Measurements from ENCODE around the gene TMPRSS11E.

The TMPRSS11E gene

DNA sequence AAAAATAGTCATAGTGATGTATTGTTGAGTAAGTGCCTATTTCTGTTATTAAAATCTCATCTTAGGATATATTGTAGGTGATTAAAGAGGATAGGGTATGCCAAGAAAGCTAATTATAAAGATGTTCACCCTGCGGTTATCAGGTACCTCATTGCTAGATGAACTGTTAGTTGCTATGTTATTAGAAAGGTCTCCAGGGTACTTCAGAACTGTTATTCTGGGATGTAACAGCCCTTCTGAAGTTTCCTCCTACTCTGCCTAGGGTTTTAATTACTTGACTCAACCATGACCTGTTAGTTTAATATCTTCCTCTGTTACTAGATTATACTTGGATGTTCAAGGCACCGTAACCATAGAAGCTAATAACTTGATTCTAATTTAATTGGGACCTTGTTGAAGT lies 15.4 kb downstream of the TMPRSS11E start:
- H3K4me1 ChIP-seq (ENCODE audit: control insufficient read depth, insufficient read depth, low read length, poor library complexity, severe bottlenecking), result no peaks in the 10 kb centered on the region

DNA sequence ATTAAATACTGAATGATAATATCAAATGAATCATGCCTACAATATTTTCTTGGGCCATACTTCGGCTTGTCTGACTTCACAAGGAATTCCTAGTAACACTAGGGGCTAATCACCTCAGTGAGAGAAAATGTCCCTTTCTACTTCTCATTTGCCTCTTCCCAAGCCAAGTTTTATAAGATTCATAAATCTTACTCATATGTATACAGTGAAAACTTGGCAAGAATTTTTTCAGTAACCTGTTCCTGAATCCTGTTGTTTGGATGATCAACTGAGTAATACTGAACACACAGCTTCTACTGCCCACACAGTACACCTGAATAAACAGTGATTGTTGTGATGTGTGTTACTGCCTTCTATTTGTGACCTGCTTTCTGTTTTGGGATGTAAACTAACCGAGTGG lies 16.5 kb downstream of the TMPRSS11E start:
- H3K9me3 ChIP-seq (ENCODE audit: control insufficient read depth, low read length), result no peaks in the 10 kb centered on the region
- H3K4me3 ChIP-seq (ENCODE audit: extremely low read depth, insufficient read depth, low read length, poor library complexity, severe bottlenecking), result no peak overlapping the region
- H3K36me3 ChIP-seq (ENCODE audit: control insufficient read depth, insufficient read depth, low read length), result no peaks in the 10 kb centered on the region
- no peaks in the 10 kb centered on the region for H3K4me1 ChIP-seq (ENCODE audit: control insufficient read depth, insufficient read depth, low read length, poor library complexity, severe bottlenecking)
- H3K27ac ChIP-seq (ENCODE audit: low read depth, low read length, severe bottlenecking), result no peak overlapping the region
- 83% methylated on average over 1 of the region's 2 CpGs; no CpG with 5 or more reads in 1 of the 2 experiments for WGBS, 2 experiments (ENCODE audit: insufficient coverage in 2 of 2)

More for the DNA sequence above, 15.4 kb downstream of the TMPRSS11E start:
- Histone ChIP-seq H3K4me3 (ENCODE audit: extremely low read depth, insufficient read depth, low read length, poor library complexity, severe bottlenecking) (no peak overlapping the region), H3K36me3 (ENCODE audit: control insufficient read depth, insufficient read depth, low read length) (no peaks in the 10 kb centered on the region), H3K9me3 (ENCODE audit: control insufficient read depth, low read length) (no peaks in the 10 kb centered on the region), H3K27ac (ENCODE audit: low read depth, low read length, severe bottlenecking) (no peak overlapping the region)
- whole genome bisulfite sequencing, 2 experiments (ENCODE audit: insufficient coverage in 2 of 2), result 100% methylated on average over 1 of the region's 2 CpGs; no CpG with 5 or more reads in 1 of the 2 experiments

DNA sequence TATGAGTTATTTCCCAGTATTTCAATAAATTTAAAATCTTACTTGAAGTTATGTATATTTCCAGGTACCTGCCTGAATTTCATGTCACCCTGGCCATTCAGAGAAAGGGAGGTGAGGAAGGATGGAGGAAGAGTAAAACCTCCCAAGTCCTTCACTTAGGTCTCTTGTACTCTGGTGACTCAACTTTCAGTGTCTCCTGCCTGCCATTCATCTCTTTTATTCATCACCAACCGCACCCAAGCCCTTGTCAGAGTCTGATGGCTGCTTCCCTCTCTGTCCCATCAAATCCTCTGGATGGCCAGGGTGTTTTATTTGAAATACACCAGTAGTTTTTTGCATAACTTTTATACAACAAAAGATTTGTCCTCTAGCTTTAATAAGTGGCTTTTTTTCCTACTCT lies 17.8 kb downstream of the TMPRSS11E start:
- H3K36me3 ChIP-seq (ENCODE audit: control insufficient read depth, insufficient read depth, low read length), result no peaks in the 10 kb centered on the region
- no peaks in the 10 kb centered on the region for H3K4me1 ChIP-seq (ENCODE audit: control insufficient read depth, insufficient read depth, low read length, poor library complexity, severe bottlenecking)
- H3K4me3 ChIP-seq (ENCODE audit: extremely low read depth, insufficient read depth, low read length, poor library complexity, severe bottlenecking), result no peak overlapping the region
- no peak overlapping the region for H3K27ac ChIP-seq (ENCODE audit: low read depth, low read length, severe bottlenecking)
- 83% methylated on average over 1 of the region's 1 CpG; no CpG with 5 or more reads in 1 of the 2 experiments for WGBS, 2 experiments (ENCODE audit: insufficient coverage in 2 of 2)
- no peaks in the 10 kb centered on the region for H3K9me3 ChIP-seq (ENCODE audit: control insufficient read depth, low read length)

DNA sequence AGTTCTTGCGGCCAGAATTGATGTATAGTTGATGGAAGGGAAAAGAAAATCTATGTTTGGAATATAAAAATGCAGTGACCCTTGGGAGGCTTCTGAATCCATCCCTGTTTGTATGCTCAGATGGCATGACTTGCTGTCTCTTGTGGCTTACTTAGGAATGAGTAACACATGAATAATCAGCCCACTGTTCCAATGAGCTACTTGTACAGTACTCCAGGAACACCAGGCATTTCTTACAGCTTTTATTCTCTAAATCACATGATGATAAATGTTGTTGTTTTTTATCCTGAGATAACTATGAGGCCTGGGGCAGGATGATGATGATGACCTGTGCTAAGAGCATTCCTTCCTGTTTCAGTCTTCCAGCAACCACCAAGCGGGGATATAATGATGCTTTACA lies 18.9 kb downstream of the TMPRSS11E start:
- 100% methylated on average over 1 of the region's 2 CpGs; no CpG with 5 or more reads in 1 of the 2 experiments for WGBS, 2 experiments (ENCODE audit: insufficient coverage in 2 of 2)
- no peak overlapping the region for H3K27ac ChIP-seq (ENCODE audit: low read depth, low read length, severe bottlenecking)
- no peaks in the 10 kb centered on the region for H3K4me1 ChIP-seq (ENCODE audit: control insufficient read depth, insufficient read depth, low read length, poor library complexity, severe bottlenecking)
- no peaks in the 10 kb centered on the region for H3K9me3 ChIP-seq (ENCODE audit: control insufficient read depth, low read length)
- H3K4me3 ChIP-seq (ENCODE audit: extremely low read depth, insufficient read depth, low read length, poor library complexity, severe bottlenecking), result no peak overlapping the region
- no peaks in the 10 kb centered on the region for H3K36me3 ChIP-seq (ENCODE audit: control insufficient read depth, insufficient read depth, low read length)

DNA sequence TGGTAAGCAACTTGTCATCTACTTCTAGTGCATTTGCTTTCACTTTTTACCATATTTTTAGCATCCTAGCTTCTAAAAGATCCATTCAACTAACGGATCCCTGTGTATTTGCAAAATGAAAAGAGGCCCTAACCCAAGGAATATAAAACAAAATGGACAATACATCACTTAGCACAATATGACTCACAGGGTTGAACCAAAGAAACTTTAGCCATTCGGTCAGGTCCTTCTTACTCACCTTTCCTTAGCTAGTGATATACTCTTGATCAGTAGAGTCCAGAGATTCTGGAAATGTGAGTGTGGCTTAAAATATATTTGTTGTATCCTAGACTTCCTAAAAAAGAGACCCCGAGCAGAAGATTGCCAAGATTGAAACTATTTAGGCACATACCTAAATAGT lies 19.5 kb downstream of the TMPRSS11E start:
- WGBS, 2 experiments (ENCODE audit: insufficient coverage in 2 of 2), result no CpG with 5 or more reads among the region's 3 CpGs
- Histone ChIP-seq H3K4me3 (ENCODE audit: extremely low read depth, insufficient read depth, low read length, poor library complexity, severe bottlenecking) (no peak overlapping the region), H3K4me1 (ENCODE audit: control insufficient read depth, insufficient read depth, low read length, poor library complexity, severe bottlenecking) (no peaks in the 10 kb centered on the region), H3K27ac (ENCODE audit: low read depth, low read length, severe bottlenecking) (no peak overlapping the region), H3K9me3 (ENCODE audit: control insufficient read depth, low read length) (no peaks in the 10 kb centered on the region), H3K36me3 (ENCODE audit: control insufficient read depth, insufficient read depth, low read length) (no peaks in the 10 kb centered on the region)

DNA sequence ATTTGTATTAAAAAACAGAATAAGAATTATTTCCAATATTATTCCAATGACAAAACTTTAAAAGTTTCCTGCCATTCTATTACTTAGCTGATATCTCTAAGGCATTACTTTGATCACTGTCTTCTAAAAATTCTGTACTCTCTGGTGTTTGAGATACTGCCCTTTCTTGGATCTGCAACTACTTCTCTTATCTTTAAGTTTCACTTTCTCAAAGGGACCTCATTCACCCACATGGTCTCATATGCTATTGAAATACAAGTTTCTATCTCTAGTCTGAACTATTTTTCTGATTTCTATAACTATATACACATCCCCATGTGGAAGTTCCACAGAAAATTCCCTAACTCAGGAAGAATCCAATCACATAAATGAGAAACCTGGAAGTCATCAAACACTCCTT lies 22.2 kb downstream of the TMPRSS11E start:
- Histone ChIP-seq H3K27ac (ENCODE audit: low read depth, low read length, severe bottlenecking) (no peak overlapping the region), H3K9me3 (ENCODE audit: control insufficient read depth, low read length) (no peaks in the 10 kb centered on the region)

DNA sequence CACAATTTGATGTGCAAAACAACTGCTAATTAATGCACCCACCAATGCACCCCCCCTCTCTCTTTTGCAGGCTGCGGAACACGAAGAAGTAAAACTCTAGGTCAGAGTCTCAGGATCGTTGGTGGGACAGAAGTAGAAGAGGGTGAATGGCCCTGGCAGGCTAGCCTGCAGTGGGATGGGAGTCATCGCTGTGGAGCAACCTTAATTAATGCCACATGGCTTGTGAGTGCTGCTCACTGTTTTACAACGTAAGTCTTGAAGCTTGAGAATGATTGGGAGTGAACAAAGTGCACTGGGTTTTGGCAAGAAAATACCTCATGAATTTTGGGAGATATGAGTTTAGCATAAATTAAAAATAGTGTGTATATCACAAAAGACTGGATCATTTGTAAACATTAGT lies 28.9 kb downstream of the TMPRSS11E start:
- no peaks in the 10 kb centered on the region for H3K9me3 ChIP-seq (ENCODE audit: control insufficient read depth, low read length)
- H3K4me1 ChIP-seq (ENCODE audit: control insufficient read depth, insufficient read depth, low read length, poor library complexity, severe bottlenecking), result no peaks in the 10 kb centered on the region
- H3K27ac ChIP-seq (ENCODE audit: low read depth, low read length, severe bottlenecking), result no peak overlapping the region
- H3K4me3 ChIP-seq (ENCODE audit: extremely low read depth, insufficient read depth, low read length, poor library complexity, severe bottlenecking), result no peak overlapping the region
- WGBS, 2 experiments (ENCODE audit: insufficient coverage in 2 of 2), result 70 to 92% methylated on average over 3 of the region's 5 CpGs
- no peaks in the 10 kb centered on the region for H3K36me3 ChIP-seq (ENCODE audit: control insufficient read depth, insufficient read depth, low read length)

More for the DNA sequence above, 22.2 kb downstream of the TMPRSS11E start:
- H3K4me3 ChIP-seq (ENCODE audit: extremely low read depth, insufficient read depth, low read length, poor library complexity, severe bottlenecking), result no peak overlapping the region
- H3K36me3 ChIP-seq (ENCODE audit: control insufficient read depth, insufficient read depth, low read length), result no peaks in the 10 kb centered on the region
- no peaks in the 10 kb centered on the region for H3K4me1 ChIP-seq (ENCODE audit: control insufficient read depth, insufficient read depth, low read length, poor library complexity, severe bottlenecking)

DNA sequence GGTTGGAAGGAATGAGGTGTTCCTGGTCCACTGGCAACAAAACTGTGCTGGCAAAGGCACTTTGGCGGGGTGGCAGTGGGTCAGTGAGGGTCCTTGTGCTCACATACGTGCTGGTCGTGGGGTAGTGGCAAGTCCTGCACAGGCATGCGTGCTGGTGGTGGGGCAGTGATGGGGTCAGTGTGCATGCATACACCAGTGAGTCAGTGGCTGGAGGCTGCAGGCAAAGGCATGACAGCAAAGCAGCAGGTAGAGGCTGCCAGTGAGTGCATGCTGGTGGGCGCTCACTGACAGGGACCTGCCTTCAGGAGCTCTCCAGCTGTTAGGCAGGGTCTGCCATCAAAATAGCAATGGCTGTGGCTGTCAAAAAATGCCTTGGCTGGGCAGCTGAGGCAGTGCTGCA lies 42.1 kb downstream of the TMPRSS11E start:
- H3K4me1 ChIP-seq (ENCODE audit: control insufficient read depth, insufficient read depth, low read length, poor library complexity, severe bottlenecking), result no peaks in the 10 kb centered on the region
- no peaks in the 10 kb centered on the region for H3K36me3 ChIP-seq (ENCODE audit: control insufficient read depth, insufficient read depth, low read length)
- H3K9me3 ChIP-seq (ENCODE audit: control insufficient read depth, low read length), result no peaks in the 10 kb centered on the region
- H3K27ac ChIP-seq (ENCODE audit: low read depth, low read length, severe bottlenecking), result no peak overlapping the region
- 50 to 67% methylated on average over 2 to 3 of the region's 5 CpGs for WGBS, 2 experiments (ENCODE audit: insufficient coverage in 2 of 2)
- no peak overlapping the region for H3K4me3 ChIP-seq (ENCODE audit: extremely low read depth, insufficient read depth, low read length, poor library complexity, severe bottlenecking)

DNA sequence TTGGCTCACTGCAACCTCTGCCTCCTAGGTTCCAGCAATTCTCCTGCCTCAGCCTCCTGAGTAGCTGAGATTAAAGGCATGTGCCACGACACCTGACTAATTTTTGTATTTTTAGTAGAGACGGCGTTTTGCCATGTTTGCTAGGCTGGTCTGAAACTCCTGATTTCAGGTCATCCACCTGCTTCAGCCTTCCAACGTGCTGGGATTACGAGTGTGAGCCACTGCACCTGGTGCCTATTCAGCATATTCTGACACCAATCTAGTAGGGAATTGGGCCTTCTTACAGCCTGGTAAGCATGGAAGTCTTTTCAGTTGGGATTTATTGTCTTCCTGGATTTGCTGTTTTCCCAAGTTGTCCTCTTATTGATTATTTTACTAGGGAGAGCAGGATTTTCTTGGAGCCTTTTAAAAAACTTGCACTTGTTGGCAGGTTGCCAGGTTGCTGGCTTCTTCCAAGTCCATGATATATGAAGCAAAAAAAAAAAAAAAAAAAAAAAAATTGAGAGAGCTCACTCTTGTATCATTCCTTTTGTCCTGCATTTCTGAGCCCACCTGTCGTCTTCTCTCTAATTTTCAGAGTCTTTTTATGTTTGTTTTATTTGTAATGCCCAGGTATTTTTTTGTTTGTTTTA lies 43.7 kb downstream of the TMPRSS11E start:
- Histone ChIP-seq H3K27ac (ENCODE audit: low read depth, low read length, severe bottlenecking) (no peak overlapping the region), H3K4me1 (ENCODE audit: control insufficient read depth, insufficient read depth, low read length, poor library complexity, severe bottlenecking) (no peaks in the 10 kb centered on the region), H3K9me3 (ENCODE audit: control insufficient read depth, low read length) (no peaks in the 10 kb centered on the region), H3K36me3 (ENCODE audit: control insufficient read depth, insufficient read depth, low read length) (no peaks in the 10 kb centered on the region), H3K4me3 (ENCODE audit: extremely low read depth, insufficient read depth, low read length, poor library complexity, severe bottlenecking) (no peak overlapping the region)
- WGBS, 2 experiments (ENCODE audit: insufficient coverage in 2 of 2), result 91 to 100% methylated on average over 2 to 5 of the region's 6 CpGs

DNA sequence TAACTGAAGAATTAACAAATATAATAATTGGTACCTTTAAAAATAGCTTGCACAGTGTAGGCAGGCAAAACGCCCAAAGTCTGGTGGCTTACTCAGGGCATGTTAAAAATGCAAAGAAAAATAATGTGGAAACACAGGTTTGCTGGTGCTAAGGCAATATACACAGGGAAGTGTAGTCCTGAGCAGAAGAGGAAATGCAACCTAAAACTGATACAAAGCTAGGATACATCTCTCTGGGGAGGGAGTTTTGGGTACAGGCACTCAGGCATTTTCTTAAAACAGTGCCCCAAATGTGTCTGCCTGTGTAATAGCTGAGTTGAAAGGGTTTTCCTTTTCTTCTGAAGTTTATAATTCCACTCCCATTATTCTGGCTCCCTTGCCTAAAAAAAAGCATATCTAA lies 47.4 kb downstream of the TMPRSS11E start:
- Histone ChIP-seq H3K9me3 (ENCODE audit: control insufficient read depth, low read length) (no peaks in the 10 kb centered on the region), H3K4me1 (ENCODE audit: control insufficient read depth, insufficient read depth, low read length, poor library complexity, severe bottlenecking) (no peaks in the 10 kb centered on the region), H3K4me3 (ENCODE audit: extremely low read depth, insufficient read depth, low read length, poor library complexity, severe bottlenecking) (no peak overlapping the region), H3K36me3 (ENCODE audit: control insufficient read depth, insufficient read depth, low read length) (no peaks in the 10 kb centered on the region), H3K27ac (ENCODE audit: low read depth, low read length, severe bottlenecking) (peak overlapping the region; percentile 10)
- WGBS, 2 experiments (ENCODE audit: insufficient coverage in 2 of 2), result 57 to 100% methylated on average over 1 of the region's 1 CpG

DNA sequence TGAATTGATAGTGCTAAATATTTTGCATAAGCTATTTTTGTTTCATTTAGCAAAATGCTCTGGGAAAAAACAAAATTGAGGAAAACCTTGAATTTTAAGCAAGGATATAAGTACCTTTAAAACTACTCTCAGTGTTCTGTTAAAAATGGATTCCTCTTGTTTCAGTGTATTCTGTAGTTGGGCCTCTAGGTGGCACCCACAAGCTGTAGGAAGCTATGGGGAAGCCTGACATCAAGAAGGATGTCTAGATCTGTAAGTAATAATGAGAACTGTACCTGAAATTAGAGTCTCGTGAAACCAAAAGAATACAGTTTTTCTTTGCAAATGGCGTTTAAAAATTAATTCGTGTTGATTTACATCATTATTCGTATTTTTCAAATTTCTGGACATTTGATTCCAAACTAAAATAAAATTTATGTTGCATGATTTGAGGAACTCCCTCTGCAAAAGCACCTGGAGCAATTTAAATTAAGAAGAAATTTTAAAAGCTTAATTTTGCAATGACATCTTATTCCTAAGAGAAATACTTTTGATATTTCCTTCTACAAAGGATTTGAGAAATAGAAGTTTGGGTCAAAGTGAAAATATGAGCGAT lies 51.2 kb downstream of the TMPRSS11E start:
- Histone ChIP-seq H3K9me3 (ENCODE audit: control insufficient read depth, low read length) (no peaks in the 10 kb centered on the region), H3K36me3 (ENCODE audit: control insufficient read depth, insufficient read depth, low read length) (no peaks in the 10 kb centered on the region), H3K4me3 (ENCODE audit: extremely low read depth, insufficient read depth, low read length, poor library complexity, severe bottlenecking) (no peak overlapping the region), H3K4me1 (ENCODE audit: control insufficient read depth, insufficient read depth, low read length, poor library complexity, severe bottlenecking) (no peaks in the 10 kb centered on the region), H3K27ac (ENCODE audit: low read depth, low read length, severe bottlenecking) (no peak overlapping the region)
- WGBS, 2 experiments (ENCODE audit: insufficient coverage in 2 of 2), result no CpG with 5 or more reads among the region's 5 CpGs
